Measurements from ENCODE around the gene SFXN5. TPM values are rescaled to one million over a fixed set of nuclear protein-coding genes. Genes with fewer than 3 reads are reported as not detected.

The SFXN5 gene
- total RNA-seq, 1 donor from 2014 or later = 15.4 TPM

DNA sequence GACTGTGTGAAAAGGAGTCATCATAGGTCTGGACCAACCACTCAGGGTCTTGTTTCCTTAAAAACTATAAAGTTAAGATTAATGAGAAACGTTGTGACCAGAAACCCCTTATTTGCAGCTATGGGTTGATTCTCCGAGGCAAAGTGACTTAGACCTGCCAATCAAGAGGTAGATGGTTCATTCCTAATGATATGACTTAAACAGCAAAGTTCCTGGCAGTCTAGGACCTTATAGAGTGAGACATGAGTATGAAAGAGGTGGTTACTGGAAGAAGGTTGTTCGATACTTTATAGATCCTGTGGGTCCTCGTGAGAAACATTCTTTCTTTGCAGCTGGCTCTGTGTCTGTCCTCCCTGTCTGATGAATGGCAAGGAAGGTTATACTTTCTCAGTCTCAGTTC, 8.0 kb downstream of the SFXN5 start:
- intact Hi-C loops (cut with DNase I) = no loop called here
- H3K4me3 ChIP-seq = no peak overlapping the region
- DNase-seq (no peak), ATAC-seq (no peak)
- H3K4me1 ChIP-seq = peaks cover under 1% of the 10 kb centered on the region
- H3K9me3 ChIP-seq = no peaks in the 10 kb centered on the region
- TF ChIP-seq, protein P1, sequence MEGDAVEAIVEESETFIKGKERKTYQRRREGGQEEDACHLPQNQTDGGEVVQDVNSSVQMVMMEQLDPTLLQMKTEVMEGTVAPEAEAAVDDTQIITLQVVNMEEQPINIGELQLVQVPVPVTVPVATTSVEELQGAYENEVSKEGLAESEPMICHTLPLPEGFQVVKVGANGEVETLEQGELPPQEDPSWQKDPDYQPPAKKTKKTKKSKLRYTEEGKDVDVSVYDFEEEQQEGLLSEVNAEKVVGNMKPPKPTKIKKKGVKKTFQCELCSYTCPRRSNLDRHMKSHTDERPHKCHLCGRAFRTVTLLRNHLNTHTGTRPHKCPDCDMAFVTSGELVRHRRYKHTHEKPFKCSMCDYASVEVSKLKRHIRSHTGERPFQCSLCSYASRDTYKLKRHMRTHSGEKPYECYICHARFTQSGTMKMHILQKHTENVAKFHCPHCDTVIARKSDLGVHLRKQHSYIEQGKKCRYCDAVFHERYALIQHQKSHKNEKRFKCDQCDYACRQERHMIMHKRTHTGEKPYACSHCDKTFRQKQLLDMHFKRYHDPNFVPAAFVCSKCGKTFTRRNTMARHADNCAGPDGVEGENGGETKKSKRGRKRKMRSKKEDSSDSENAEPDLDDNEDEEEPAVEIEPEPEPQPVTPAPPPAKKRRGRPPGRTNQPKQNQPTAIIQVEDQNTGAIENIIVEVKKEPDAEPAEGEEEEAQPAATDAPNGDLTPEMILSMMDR (IDR thresholded peaks at IDR 0.05) = no peak
- no peak overlapping the region for H3K27ac ChIP-seq
- no peaks in the 10 kb centered on the region for H3K36me3 ChIP-seq
- no peaks in the 10 kb centered on the region for H3K27me3 ChIP-seq (ENCODE audit: low read depth)

DNA sequence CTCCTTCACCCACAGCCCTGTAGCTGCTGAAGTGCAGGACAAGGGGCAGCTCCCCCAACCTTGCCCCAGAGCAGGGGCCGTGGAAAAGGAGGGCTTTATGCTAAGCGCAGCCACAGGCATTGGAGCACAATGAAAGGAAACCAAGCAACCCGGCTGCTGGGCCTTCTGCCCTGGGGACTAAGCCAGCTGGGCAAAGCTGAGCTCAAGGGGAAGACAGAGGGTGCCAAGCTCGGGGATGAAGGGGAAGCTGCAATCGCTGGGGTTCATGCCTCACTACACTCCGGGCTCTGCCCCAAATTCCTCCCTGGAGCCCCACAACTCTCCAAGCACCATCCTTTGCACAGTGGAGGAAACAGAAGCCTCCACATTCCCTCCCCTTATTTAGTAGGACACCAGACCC, 12.4 kb downstream of the SFXN5 start:
- intact Hi-C loops (cut with DNase I) = no loop called here
- DNase-seq (no peak), ATAC-seq (no peak)
- H3K4me1 ChIP-seq = no peaks in the 10 kb centered on the region
- TF ChIP-seq, protein P1 (IDR thresholded peaks at IDR 0.05) = no peak
- H3K36me3 ChIP-seq = no peaks in the 10 kb centered on the region
- no peak overlapping the region for H3K27ac ChIP-seq
- H3K9me3 ChIP-seq = peaks cover 5% of the 10 kb centered on the region
- no peaks in the 10 kb centered on the region for H3K27me3 ChIP-seq (ENCODE audit: low read depth)
- no peak overlapping the region for H3K4me3 ChIP-seq

DNA sequence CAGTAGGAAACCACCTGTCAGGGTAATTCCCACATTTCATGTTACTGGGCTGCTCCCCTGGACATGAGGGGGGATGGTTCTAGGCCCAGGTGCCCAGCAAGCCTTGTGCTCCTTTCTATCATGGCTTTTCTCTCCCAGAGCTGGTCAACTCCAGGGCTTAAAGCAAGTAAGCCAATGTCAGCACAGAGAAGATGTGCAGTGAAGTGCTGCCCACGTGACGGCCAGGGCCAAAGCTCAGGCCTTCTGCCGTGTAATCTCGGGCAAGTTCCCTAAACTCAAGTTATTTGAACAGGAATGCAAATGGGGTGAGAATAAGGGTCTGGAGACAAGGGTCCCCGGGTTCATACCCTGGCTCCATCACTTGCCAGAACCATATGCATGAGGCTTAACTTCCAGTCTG, 16.5 kb downstream of the SFXN5 start:
- Histone ChIP-seq H3K4me1 (no peaks in the 10 kb centered on the region), H3K9me3 (peaks cover 5% of the 10 kb centered on the region), H3K36me3 (no peaks in the 10 kb centered on the region), H3K27me3 (ENCODE audit: low read depth) (no peaks in the 10 kb centered on the region), H3K27ac (no peak overlapping the region), H3K4me3 (no peak overlapping the region)
- DNase-seq (no peak), ATAC-seq (no peak)
- TF ChIP-seq, protein P1 (IDR thresholded peaks at IDR 0.05) = no peak
- intact Hi-C loops (cut with DNase I) = no loop called here

DNA sequence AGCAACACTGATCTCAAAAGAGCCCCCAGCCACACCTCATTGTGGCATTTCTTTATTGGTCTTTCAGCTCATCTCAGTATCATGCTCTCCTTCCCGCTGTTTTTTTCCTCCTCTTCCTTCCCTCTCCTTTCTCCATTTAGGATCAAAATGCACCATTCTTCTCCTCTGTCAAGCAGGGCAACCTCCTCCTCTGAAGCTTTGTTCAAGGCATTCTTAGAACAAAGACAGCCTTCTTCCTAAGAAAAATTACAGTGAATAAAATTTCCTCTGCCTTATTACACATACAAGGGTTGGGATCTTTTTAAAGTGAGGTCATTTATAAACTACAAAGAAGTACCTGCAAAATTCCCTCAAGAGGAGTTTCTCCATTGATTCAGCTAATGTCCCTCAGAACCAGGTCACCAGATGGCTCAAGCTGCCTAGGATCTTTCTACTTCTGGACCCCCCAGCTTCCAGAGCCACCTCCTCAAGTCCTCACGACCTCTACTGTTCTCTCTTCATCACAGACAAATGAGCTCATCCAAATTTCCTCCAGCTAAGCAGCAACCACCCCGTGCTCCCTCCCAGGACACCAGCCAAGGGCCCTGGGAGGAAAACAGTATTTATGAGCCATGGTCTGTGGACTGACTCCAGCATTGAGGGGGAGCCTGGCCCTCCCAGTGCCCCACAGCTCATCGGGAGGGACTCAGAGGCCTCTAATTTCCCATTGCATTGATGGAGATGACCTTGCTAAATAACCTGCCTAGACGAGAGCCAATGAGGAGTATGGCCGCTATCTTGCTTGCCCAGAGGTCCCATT, 18.0 kb downstream of the SFXN5 start:
- Histone ChIP-seq H3K27ac (no peak overlapping the region), H3K9me3 (peaks cover 5% of the 10 kb centered on the region), H3K4me1 (no peaks in the 10 kb centered on the region), H3K36me3 (no peaks in the 10 kb centered on the region), H3K4me3 (no peak overlapping the region), H3K27me3 (ENCODE audit: low read depth) (no peaks in the 10 kb centered on the region)
- DNase-seq (no peak), ATAC-seq (no peak)
- TF ChIP-seq, protein P1 (IDR thresholded peaks at IDR 0.05) = no peak
- intact Hi-C loops (cut with DNase I) = no loop called here

DNA sequence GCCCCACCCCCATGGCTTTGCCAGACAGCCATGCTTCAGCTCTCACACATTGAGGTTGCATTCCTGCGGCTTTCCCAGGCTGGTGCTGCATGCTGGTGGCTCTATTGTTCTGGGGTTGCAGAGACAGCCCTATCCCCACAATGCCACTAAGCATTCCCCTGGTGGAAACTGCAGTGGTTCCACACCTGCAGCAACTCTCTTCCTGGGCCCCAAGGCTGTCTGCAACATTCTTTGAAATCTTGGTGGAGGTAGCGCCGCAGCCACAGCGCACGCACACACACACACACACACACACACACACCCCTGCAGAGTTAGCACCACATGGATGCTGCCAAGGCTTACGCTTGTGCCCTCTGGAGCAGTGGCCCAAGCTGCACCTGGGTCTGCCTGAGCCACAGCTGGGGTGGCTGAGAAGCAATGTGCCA, 21.4 kb downstream of the SFXN5 start:
- TF ChIP-seq, protein P1 (IDR thresholded peaks at IDR 0.05) = no peak
- Histone ChIP-seq H3K4me1 (no peaks in the 10 kb centered on the region), H3K27ac (no peak overlapping the region), H3K36me3 (no peaks in the 10 kb centered on the region), H3K27me3 (ENCODE audit: low read depth) (no peaks in the 10 kb centered on the region), H3K4me3 (no peak overlapping the region), H3K9me3 (no peaks in the 10 kb centered on the region)
- intact Hi-C loops (cut with DNase I) = no loop called here
- DNase-seq (no peak), ATAC-seq (no peak)

Measured in lower lobe of right lung (tissue), 2 donors.